ENCODE data around the gene HDHD5. TPM values are rescaled to one million over a fixed set of nuclear protein-coding genes. Genes with fewer than 3 reads are reported as not detected.
A peak's percentile ranks its signal among the peaks of the same experiment; 100 is the strongest.

The HDHD5 gene
- total and polyA plus RNA-seq, 7 donors, result 26.7 to 49.0 (median 33.9) TPM

- intact Hi-C loops (cut with DNase I), result no loop called here
Measured at GRCh38 chr22:17093081-17093480, 66.0 kb downstream of the HDHD5 start.

GRCh38 chr22:17091851-17092250 is 67.2 kb downstream of the HDHD5 start:
- peaks cover 0 to 1% (median 0%) of the 10 kb centered on the region in 4 donors for H3K4me1 ChIP-seq
- no peaks in the 10 kb centered on the region for H3K36me3 ChIP-seq
- TF ChIP-seq POLR2A (IDR thresholded peaks at IDR 0.05), result no peak
- TF ChIP-seq EP300 (IDR thresholded peaks at IDR 0.05), result no peak
- TF ChIP-seq CTCF (IDR thresholded peaks at IDR 0.05), result no peak
- no peak for TF ChIP-seq POLR2AphosphoS5 (IDR thresholded peaks at IDR 0.05)
- WGBS, 2 donors, result 68 to 73% methylated on average over 4 of the region's 4 CpGs
- peak; percentile 62 for DNase-seq
- H3K27me3 ChIP-seq, result no peaks in the 10 kb centered on the region
- no peaks in the 10 kb centered on the region for H3K9me3 ChIP-seq
- H3K27ac ChIP-seq, result no peak overlapping the region
- no peak overlapping the region for H3K4me3 ChIP-seq
- intact Hi-C loops (cut with DNase I), result no loop called here

More at GRCh38 chr22:17093081-17093480, 66.0 kb downstream of the HDHD5 start:
- peak; percentile 5 for DNase-seq
- Histone ChIP-seq H3K9me3 (no peaks in the 10 kb centered on the region), H3K36me3 (peaks cover 0 to 10% (median 0%) of the 10 kb centered on the region in 4 donors), H3K27me3 (no peaks in the 10 kb centered on the region), H3K4me3 (no peak overlapping the region), H3K4me1 (no peaks in the 10 kb centered on the region), H3K27ac (no peak overlapping the region)
- no peak for TF ChIP-seq POLR2AphosphoS5 (IDR thresholded peaks at IDR 0.05)
- TF ChIP-seq CTCF (IDR thresholded peaks at IDR 0.05), result no peak
- TF ChIP-seq EP300 (IDR thresholded peaks at IDR 0.05), result no peak
- no peak for TF ChIP-seq POLR2A (IDR thresholded peaks at IDR 0.05)
- WGBS, 2 donors, result 79 to 86% methylated on average over 3 of the region's 3 CpGs

GRCh38 chr22:17090550-17090949 is 68.5 kb downstream of the HDHD5 start:
- Histone ChIP-seq H3K4me3 (no peak overlapping the region), H3K9me3 (no peaks in the 10 kb centered on the region), H3K4me1 (peaks cover 0 to 14% (median 8%) of the 10 kb centered on the region in 4 donors), H3K27me3 (peaks cover 0 to 7% (median 0%) of the 10 kb centered on the region in 3 donors), H3K36me3 (no peaks in the 10 kb centered on the region), H3K27ac (no peak overlapping the region)
- DNase-seq, result no peak
- intact Hi-C loops (cut with DNase I), result no loop called here
- TF ChIP-seq EP300 (IDR thresholded peaks at IDR 0.05) (no peak), POLR2AphosphoS5 (IDR thresholded peaks at IDR 0.05) (no peak), POLR2A (IDR thresholded peaks at IDR 0.05) (no peak), CTCF (IDR thresholded peaks at IDR 0.05) (no peak)

Other genes starting within 250 kb of the HDHD5 start
- 1 to 10 TPM in 1 of 4 donors, not detected in 3; 3.2 TPM for gene GAB4, start 151.1 kb downstream of the HDHD5 start, total RNA-seq
- under 1 TPM in 1 of 3 donors, not detected in 2; 0.04 TPM for gene GAB4, start 151.1 kb downstream of the HDHD5 start, polyA plus RNA-seq
- 1 to 10 TPM; 7.5 to 8.6 (median 8.4) TPM for gene IL17RA, start 74.3 kb downstream of the HDHD5 start, total RNA-seq
- 10 to 100 TPM in 1 of 3 donors, 1 to 10 TPM in 2; 1.2 to 10.4 (median 3.9) TPM for gene IL17RA, start 74.3 kb downstream of the HDHD5 start, polyA plus RNA-seq
- under 1 TPM in 3 of 4 donors, not detected in 1; 0.36 to 0.54 (median 0.49) TPM for gene TMEM121B, start 37.9 kb downstream of the HDHD5 start, total RNA-seq
- gene TMEM121B, start 37.9 kb downstream of the HDHD5 start, polyA plus RNA-seq, result under 1 TPM in 1 of 3 donors, not detected in 2; 0.17 TPM
- 1 to 10 TPM; 2.8 to 8.3 (median 6.4) TPM for gene ADA2, start 60.2 kb upstream of the HDHD5 start, total RNA-seq
- 10 to 100 TPM in 2 of 3 donors, 1 to 10 TPM in 1; 8.4 to 29.0 (median 12.3) TPM for gene ADA2, start 60.2 kb upstream of the HDHD5 start, polyA plus RNA-seq
- gene CECR2, start 210.2 kb upstream of the HDHD5 start, total RNA-seq, result 1 to 10 TPM; 1.1 to 2.8 (median 1.6) TPM
- under 1 TPM in 2 of 3 donors, not detected in 1; 0.39 to 0.60 TPM for gene CECR2, start 210.2 kb upstream of the HDHD5 start, polyA plus RNA-seq

Measured in sigmoid colon (tissue), 7 donors.